ENCODE results near the gene ZRANB1.

The ZRANB1 gene

GRCh38 chr10:124989526-124989925 lies 47.6 kb downstream of the ZRANB1 start:
- FAIRE-seq (no peak), DNase-seq (ENCODE audit: insufficient read length) (no peak)
- TF ChIP-seq TAF1 (IDR thresholded peaks at IDR 0.05; ENCODE audit: borderline replicate concordance, low read depth, low read length) (no peak), POLR2A (IDR thresholded peaks at IDR 0.05; ENCODE audit: low read depth, low read length) (no peak), POLR2AphosphoS5 (IDR thresholded peaks at IDR 0.05; ENCODE audit: low read depth, low read length) (no peak)

- DNase-seq (ENCODE audit: insufficient read length), result no peak
- no peak for TF ChIP-seq POLR2AphosphoS5 (IDR thresholded peaks at IDR 0.05; ENCODE audit: low read depth, low read length)
- TF ChIP-seq POLR2A (IDR thresholded peaks at IDR 0.05; ENCODE audit: low read depth, low read length), result no peak; the same call in 1 of the 2 replicates
- no peak for FAIRE-seq
Observed at GRCh38 chr10:124990671-124991625, 49.0 kb downstream of the ZRANB1 start.

GRCh38 chr10:124991835-124992234 lies 49.9 kb downstream of the ZRANB1 start:
- DNase-seq (ENCODE audit: insufficient read length) (no peak), FAIRE-seq (no peak)
- TF ChIP-seq POLR2AphosphoS5 (IDR thresholded peaks at IDR 0.05; ENCODE audit: low read depth, low read length) (no peak), POLR2A (IDR thresholded peaks at IDR 0.05; ENCODE audit: low read depth, low read length) (no peak), TAF1 (IDR thresholded peaks at IDR 0.05; ENCODE audit: borderline replicate concordance, low read depth, low read length) (no peak)

- DNase-seq (ENCODE audit: insufficient read length) (no peak), FAIRE-seq (no peak)
- TF ChIP-seq TAF1 (IDR thresholded peaks at IDR 0.05; ENCODE audit: borderline replicate concordance, low read depth, low read length), result no peak
- no peak for TF ChIP-seq POLR2A (IDR thresholded peaks at IDR 0.05; ENCODE audit: low read depth, low read length)
- no peak for TF ChIP-seq POLR2AphosphoS5 (IDR thresholded peaks at IDR 0.05; ENCODE audit: low read depth, low read length)
Observed at GRCh38 chr10:124992462-124993344, 50.8 kb downstream of the ZRANB1 start.

- DNase-seq (ENCODE audit: insufficient read length) (no peak), FAIRE-seq (no peak)
- TF ChIP-seq POLR2AphosphoS5 (IDR thresholded peaks at IDR 0.05; ENCODE audit: low read depth, low read length), result no peak
- TF ChIP-seq POLR2A (IDR thresholded peaks at IDR 0.05; ENCODE audit: low read depth, low read length), result no peak
- no peak for TF ChIP-seq TAF1 (IDR thresholded peaks at IDR 0.05; ENCODE audit: borderline replicate concordance, low read depth, low read length)
Observed at GRCh38 chr10:124993345-124993708, 51.4 kb downstream of the ZRANB1 start.

- FAIRE-seq, result no peak
- DNase-seq (ENCODE audit: insufficient read length), result no peak
- TF ChIP-seq TAF1 (IDR thresholded peaks at IDR 0.05; ENCODE audit: borderline replicate concordance, low read depth, low read length) (no peak), POLR2AphosphoS5 (IDR thresholded peaks at IDR 0.05; ENCODE audit: low read depth, low read length) (no peak), POLR2A (IDR thresholded peaks at IDR 0.05; ENCODE audit: low read depth, low read length) (no peak)
Observed at GRCh38 chr10:124993736-124994451, 52.0 kb downstream of the ZRANB1 start.

- TF ChIP-seq POLR2A (IDR thresholded peaks at IDR 0.05; ENCODE audit: low read depth, low read length) (no peak), TAF1 (IDR thresholded peaks at IDR 0.05; ENCODE audit: borderline replicate concordance, low read depth, low read length) (no peak), POLR2AphosphoS5 (IDR thresholded peaks at IDR 0.05; ENCODE audit: low read depth, low read length) (no peak)
- FAIRE-seq (no peak), DNase-seq (ENCODE audit: insufficient read length) (no peak)
Observed at GRCh38 chr10:124994573-124995473, 52.9 kb downstream of the ZRANB1 start.

- no peak for TF ChIP-seq POLR2A (IDR thresholded peaks at IDR 0.05; ENCODE audit: low read depth, low read length)
- no peak for TF ChIP-seq TAF1 (IDR thresholded peaks at IDR 0.05; ENCODE audit: borderline replicate concordance, low read depth, low read length)
- no peak for TF ChIP-seq POLR2AphosphoS5 (IDR thresholded peaks at IDR 0.05; ENCODE audit: low read depth, low read length)
- no peak for DNase-seq (ENCODE audit: insufficient read length)
- no peak for FAIRE-seq
Observed at GRCh38 chr10:124995605-124996004, 53.7 kb downstream of the ZRANB1 start.

GRCh38 chr10:124996127-124996853 lies 54.4 kb downstream of the ZRANB1 start:
- TF ChIP-seq TAF1 (IDR thresholded peaks at IDR 0.05; ENCODE audit: borderline replicate concordance, low read depth, low read length), result no peak
- no peak for DNase-seq (ENCODE audit: insufficient read length)
- no peak for FAIRE-seq

GRCh38 chr10:124996854-124997215 lies 54.9 kb downstream of the ZRANB1 start:
- no peak for FAIRE-seq
- TF ChIP-seq POLR2AphosphoS5 (IDR thresholded peaks at IDR 0.05; ENCODE audit: low read depth, low read length) (no peak), TAF1 (IDR thresholded peaks at IDR 0.05; ENCODE audit: borderline replicate concordance, low read depth, low read length) (no peak), POLR2A (IDR thresholded peaks at IDR 0.05; ENCODE audit: low read depth, low read length) (no peak)
- no peak for DNase-seq (ENCODE audit: insufficient read length)

Data from GM12892 (cell line).